ENCODE data around the gene NOC3L.
"Not testable (repeated sequence)": the region's sequence is repeated elsewhere in the genome, so short reads cannot be mapped to it uniquely, and the experiment has no call there.

NOC3L gene

DNA sequence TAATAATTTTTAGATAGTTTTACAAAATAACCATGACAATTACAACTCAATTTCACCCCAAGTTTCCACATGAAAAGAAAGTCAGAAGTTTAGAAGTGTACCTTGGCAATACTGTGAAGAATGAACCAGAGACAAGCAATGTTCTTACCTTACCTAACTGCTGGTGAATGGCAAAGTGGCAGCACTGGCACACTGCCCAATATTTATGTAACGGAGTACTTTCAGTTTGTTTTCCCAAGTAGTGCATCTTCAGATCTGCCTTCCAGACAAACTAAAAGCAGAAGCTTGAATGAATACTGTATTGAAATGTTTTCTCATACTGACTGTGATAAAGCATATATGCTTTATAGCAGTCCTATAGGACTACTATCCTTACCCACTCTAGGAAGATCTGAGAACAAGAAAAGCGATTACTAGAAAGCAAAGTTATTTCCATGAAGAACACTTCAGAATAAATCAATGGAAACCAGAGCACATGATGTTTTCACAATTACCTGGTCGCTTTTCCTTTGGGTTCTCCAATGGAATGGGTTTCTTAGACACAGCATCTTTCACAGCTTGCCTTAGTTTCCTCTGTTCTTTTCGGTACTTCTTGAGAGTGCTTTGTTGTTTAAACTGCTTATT is 1.5 kb downstream of the NOC3L start:
- no peak for DNase-seq (ENCODE audit: extremely low spot score)
- TF ChIP-seq FOXM1 (IDR thresholded peaks at IDR 0.05; ENCODE audit: borderline replicate concordance) (no peak), CTBP1 (IDR thresholded peaks at IDR 0.05; ENCODE audit: borderline replicate concordance) (no peak), BHLHE40 (IDR thresholded peaks at IDR 0.05; ENCODE audit: borderline replicate concordance) (no peak), FOXK2 (IDR thresholded peaks at IDR 0.05) (no peak), L3MBTL2 (conservative IDR thresholded peaks at IDR 0.05) (no peak), ARNT (IDR thresholded peaks at IDR 0.05) (no peak), ZNF384 (IDR thresholded peaks at IDR 0.05) (no peak), NFRKB (IDR thresholded peaks at IDR 0.05) (no peak)
- ChIA-PET CTCF (no interaction called here), POLR2A (interaction anchor here (1.4 to 2.6 kb wide), 2 partner anchors 42 to 81 kb away, joined by 5 to 10 read pairs; no protein-coding TSS in a partner anchor)

DNA sequence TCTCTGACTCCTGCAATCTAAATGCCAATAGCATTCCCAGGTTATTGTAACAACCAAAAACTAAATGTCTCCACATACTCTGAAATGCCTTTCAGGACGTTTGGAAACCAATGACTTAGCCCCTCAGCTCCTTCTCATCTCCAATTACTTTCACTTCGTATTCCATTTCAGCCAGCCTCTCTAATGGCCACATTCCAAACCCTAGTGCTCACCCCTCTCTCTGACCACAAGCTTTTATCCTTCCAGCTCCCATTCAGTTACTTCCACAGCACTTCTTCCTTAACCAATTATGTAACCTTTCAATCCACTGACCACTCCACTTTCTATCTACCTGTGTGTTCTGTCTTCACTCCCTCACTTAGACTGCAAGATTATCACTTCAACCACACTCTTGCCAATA is 4.3 kb downstream of the NOC3L start:
- POLR2A ChIA-PET, result no interaction called here
- CTCF ChIA-PET, result no interaction called here
- TF ChIP-seq BHLHE40 (IDR thresholded peaks at IDR 0.05; ENCODE audit: borderline replicate concordance) (no peak), FOXM1 (IDR thresholded peaks at IDR 0.05; ENCODE audit: borderline replicate concordance) (no peak)
- TF ChIP-seq, protein P1, sequence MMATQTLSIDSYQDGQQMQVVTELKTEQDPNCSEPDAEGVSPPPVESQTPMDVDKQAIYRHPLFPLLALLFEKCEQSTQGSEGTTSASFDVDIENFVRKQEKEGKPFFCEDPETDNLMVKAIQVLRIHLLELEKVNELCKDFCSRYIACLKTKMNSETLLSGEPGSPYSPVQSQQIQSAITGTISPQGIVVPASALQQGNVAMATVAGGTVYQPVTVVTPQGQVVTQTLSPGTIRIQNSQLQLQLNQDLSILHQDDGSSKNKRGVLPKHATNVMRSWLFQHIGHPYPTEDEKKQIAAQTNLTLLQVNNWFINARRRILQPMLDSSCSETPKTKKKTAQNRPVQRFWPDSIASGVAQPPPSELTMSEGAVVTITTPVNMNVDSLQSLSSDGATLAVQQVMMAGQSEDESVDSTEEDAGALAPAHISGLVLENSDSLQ (IDR thresholded peaks at IDR 0.05), result no peak
- DNase-seq (ENCODE audit: extremely low spot score), result no peak

DNA sequence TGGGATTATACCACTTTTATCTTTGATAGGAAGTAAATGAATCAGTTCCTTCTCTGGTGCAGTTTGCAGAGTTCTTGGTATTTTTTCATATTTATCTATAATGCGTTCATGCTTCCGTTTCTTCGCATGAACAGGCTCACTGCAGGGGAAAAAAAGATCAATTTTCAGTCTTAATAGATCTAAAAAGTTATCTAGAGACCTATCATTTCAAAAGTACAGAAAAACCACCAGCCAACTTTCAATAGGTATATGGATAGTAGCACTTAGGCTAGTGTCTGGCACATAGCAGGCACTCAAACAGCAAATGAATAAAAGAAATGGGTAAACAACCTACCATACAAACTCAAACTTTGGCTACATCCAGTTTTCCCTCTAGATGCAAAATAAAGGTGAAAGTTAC is 5.5 kb downstream of the NOC3L start:
- no peak for DNase-seq (ENCODE audit: extremely low spot score)
- POLR2A ChIA-PET, result no interaction called here
- no peak for TF ChIP-seq ELF4 (IDR thresholded peaks at IDR 0.05)
- no peak for TF ChIP-seq FOXK2 (IDR thresholded peaks at IDR 0.05)
- TF ChIP-seq LEF1 (IDR thresholded peaks at IDR 0.05; ENCODE audit: borderline replicate concordance), result no peak
- TF ChIP-seq FOXA1 (IDR thresholded peaks at IDR 0.05), result no peak
- TF ChIP-seq NFRKB (IDR thresholded peaks at IDR 0.05), result no peak
- TF ChIP-seq, protein P1 (IDR thresholded peaks at IDR 0.05), result no peak
- no peak for TF ChIP-seq TARDBP (IDR thresholded peaks at IDR 0.05)
- no peak for TF ChIP-seq ARNT (IDR thresholded peaks at IDR 0.05)
- TF ChIP-seq FOXM1 (IDR thresholded peaks at IDR 0.05; ENCODE audit: borderline replicate concordance), result no peak
- TF ChIP-seq SP1 (IDR thresholded peaks at IDR 0.05), result no peak
- no peak for TF ChIP-seq ZNF384 (IDR thresholded peaks at IDR 0.05)
- no peak for TF ChIP-seq BHLHE40 (IDR thresholded peaks at IDR 0.05; ENCODE audit: borderline replicate concordance)
- TF ChIP-seq L3MBTL2 (conservative IDR thresholded peaks at IDR 0.05), result no peak
- TF ChIP-seq SUZ12 (IDR thresholded peaks at IDR 0.05), result no peak
- no peak for TF ChIP-seq HDGF (IDR thresholded peaks at IDR 0.05; ENCODE audit: borderline replicate concordance)
- TF ChIP-seq CTBP1 (IDR thresholded peaks at IDR 0.05; ENCODE audit: borderline replicate concordance), result no peak
- CTCF ChIA-PET, result no interaction called here

DNA sequence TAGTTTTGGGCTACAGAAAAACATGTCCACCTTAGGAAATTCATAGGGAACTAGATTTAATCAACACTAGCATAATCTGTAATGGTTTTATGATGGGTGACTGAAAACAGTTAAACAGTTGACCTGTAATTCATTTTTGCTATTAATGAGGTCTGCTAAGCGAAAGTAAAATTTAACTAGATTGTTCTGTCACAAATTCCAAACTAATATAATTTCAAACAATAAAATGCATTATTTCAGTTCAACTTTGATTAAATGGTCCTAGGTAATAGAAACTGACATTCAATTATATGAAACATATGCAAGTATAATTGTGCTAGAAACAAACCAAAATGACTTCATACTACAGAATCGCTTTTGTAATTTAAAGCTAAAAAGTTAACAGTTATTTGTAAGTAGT is 6.9 kb downstream of the NOC3L start:
- ChIA-PET POLR2A (no interaction called here), CTCF (no interaction called here)
- DNase-seq (ENCODE audit: extremely low spot score), result no peak
- TF ChIP-seq FOXM1 (IDR thresholded peaks at IDR 0.05; ENCODE audit: borderline replicate concordance), result no peak
- no peak for TF ChIP-seq ELF4 (IDR thresholded peaks at IDR 0.05)
- no peak for TF ChIP-seq TARDBP (IDR thresholded peaks at IDR 0.05)
- TF ChIP-seq ARNT (IDR thresholded peaks at IDR 0.05), result no peak
- no peak for TF ChIP-seq FOXA1 (IDR thresholded peaks at IDR 0.05)
- TF ChIP-seq NFRKB (IDR thresholded peaks at IDR 0.05), result no peak
- no peak for TF ChIP-seq ZNF384 (IDR thresholded peaks at IDR 0.05)
- no peak for TF ChIP-seq LEF1 (IDR thresholded peaks at IDR 0.05; ENCODE audit: borderline replicate concordance)
- TF ChIP-seq, protein P1 (IDR thresholded peaks at IDR 0.05), result no peak
- TF ChIP-seq BHLHE40 (IDR thresholded peaks at IDR 0.05; ENCODE audit: borderline replicate concordance), result no peak
- no peak for TF ChIP-seq SP1 (IDR thresholded peaks at IDR 0.05)
- TF ChIP-seq L3MBTL2 (conservative IDR thresholded peaks at IDR 0.05), result no peak

DNA sequence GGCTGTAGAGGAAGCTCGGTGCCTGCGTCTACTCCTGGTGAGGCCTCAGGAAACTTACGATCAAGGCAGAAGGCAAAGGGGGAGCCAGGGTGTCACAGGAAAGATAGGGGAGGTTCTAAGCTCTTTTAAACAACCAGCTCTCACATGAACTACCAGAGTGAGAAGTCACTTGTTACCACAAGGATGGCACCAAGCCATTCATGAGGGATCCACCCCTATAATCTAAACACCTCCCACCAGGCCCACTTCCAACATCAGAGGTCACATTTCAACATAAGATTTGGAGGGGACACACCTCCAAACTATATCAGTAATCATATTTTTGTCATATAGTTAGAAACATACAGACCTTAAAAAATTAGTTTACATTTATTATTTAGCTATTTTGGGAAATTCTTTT is 9.4 kb downstream of the NOC3L start:
- CTCF ChIA-PET, result no interaction called here
- DNase-seq (ENCODE audit: extremely low spot score), result no peak
- no peak for TF ChIP-seq CTBP1 (IDR thresholded peaks at IDR 0.05; ENCODE audit: borderline replicate concordance)
- no peak for TF ChIP-seq TARDBP (IDR thresholded peaks at IDR 0.05)
- TF ChIP-seq ZNF384 (IDR thresholded peaks at IDR 0.05), result no peak
- TF ChIP-seq ARNT (IDR thresholded peaks at IDR 0.05), result no peak
- TF ChIP-seq HDGF (IDR thresholded peaks at IDR 0.05; ENCODE audit: borderline replicate concordance), result no peak
- TF ChIP-seq, protein P1 (IDR thresholded peaks at IDR 0.05), result no peak
- no peak for TF ChIP-seq NFRKB (IDR thresholded peaks at IDR 0.05)
- TF ChIP-seq ELF4 (IDR thresholded peaks at IDR 0.05), result no peak
- TF ChIP-seq FOXM1 (IDR thresholded peaks at IDR 0.05; ENCODE audit: borderline replicate concordance), result no peak
- TF ChIP-seq L3MBTL2 (conservative IDR thresholded peaks at IDR 0.05), result no peak
- no peak for TF ChIP-seq SUZ12 (IDR thresholded peaks at IDR 0.05)
- TF ChIP-seq SP1 (IDR thresholded peaks at IDR 0.05), result no peak
- no peak for TF ChIP-seq FOXA1 (IDR thresholded peaks at IDR 0.05)
- no peak for TF ChIP-seq FOXK2 (IDR thresholded peaks at IDR 0.05)
- POLR2A ChIA-PET, result interaction anchor here (1.0 kb wide), 1 partner anchor 9 kb away, joined by 3 read pairs; the partner anchor contains the start of gene NOC3L

DNA sequence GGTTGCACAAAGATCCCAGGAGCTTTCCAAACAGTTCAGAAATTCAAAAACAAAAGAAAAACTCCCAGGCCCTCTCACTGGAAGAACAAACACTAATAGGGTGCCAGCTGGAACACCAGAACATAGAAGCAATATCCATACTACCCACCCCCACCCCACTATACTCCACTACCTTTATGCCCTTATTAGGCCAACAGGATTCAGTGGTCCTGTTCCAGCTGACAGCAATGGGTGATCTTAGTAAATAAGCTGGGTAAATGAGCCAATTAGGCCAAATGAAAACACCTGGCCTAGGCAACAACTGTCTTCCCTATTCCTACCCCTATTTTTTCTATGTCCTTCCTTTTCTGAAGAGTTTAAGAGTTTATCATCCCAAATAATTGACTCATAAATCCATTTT is 11.7 kb downstream of the NOC3L start:
- no peak for DNase-seq (ENCODE audit: extremely low spot score)
- TF ChIP-seq, protein P1 (IDR thresholded peaks at IDR 0.05), result no peak
- no peak for TF ChIP-seq LEF1 (IDR thresholded peaks at IDR 0.05; ENCODE audit: borderline replicate concordance)
- no peak for TF ChIP-seq CTBP1 (IDR thresholded peaks at IDR 0.05; ENCODE audit: borderline replicate concordance)
- TF ChIP-seq HDGF (IDR thresholded peaks at IDR 0.05; ENCODE audit: borderline replicate concordance), result no peak
- ChIA-PET POLR2A (no interaction called here), CTCF (interaction anchor here (0.9 kb wide), 1 partner anchor 93 kb away, joined by 3 read pairs; no protein-coding TSS in a partner anchor)

DNA sequence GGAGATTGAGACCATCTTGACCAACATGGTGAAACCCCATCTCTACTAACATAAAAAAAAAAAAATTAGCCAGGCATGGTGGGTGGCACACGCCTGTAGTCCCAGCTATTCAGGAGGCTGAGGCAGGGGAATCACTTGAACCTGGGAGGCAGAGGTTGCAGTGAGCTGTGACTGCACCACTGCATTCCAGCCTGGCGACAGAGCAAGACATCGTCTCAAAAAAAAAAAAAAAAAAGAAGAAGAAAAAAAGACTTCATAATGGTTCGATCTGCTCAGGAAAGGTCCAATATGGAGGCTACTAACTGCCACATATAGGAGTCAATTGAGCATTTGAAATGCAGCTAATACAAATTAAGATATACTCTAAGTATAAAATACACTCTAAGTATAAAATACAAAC is 12.2 kb downstream of the NOC3L start:
- POLR2A ChIA-PET; CTCF ChIA-PET; DNase-seq (ENCODE audit: extremely low spot score): not testable (repeated sequence)
